CD4-positive, alpha-beta T cell treated with Interleukin-15 for 4 hours (primary cell): Measurements from ENCODE around the gene LEPR.

Source experiments
- DNase-seq: peaks from one replicate; pipeline ENCODE4 v3.0.0-alpha.2; 2020; ENCODE audit warnings: low spot score

The LEPR gene

DNA sequence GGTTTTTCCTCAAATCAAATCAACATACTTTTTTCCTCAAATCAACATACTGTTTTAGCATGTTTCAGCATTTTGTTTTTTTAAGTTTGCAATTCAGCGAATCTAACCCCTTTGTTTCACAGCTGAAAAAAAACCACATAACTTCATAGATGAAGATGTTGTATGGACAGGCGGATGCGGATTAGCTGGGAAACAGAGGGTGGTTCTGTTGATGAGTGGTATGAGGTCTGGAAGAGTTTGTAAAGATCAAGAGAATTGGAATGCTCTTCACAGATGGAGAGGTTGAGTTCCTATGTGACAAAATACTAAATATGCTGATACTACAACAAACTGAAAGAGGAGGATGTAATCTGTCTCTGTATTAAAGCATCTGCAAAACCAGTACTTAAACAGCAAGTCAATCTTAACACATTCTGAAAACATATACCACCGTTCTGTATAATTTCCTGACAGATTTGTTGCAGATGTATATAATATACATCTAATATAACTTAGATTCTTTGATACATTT lies 10.6 kb upstream of the LEPR start:
- no peak for DNase-seq

DNA sequence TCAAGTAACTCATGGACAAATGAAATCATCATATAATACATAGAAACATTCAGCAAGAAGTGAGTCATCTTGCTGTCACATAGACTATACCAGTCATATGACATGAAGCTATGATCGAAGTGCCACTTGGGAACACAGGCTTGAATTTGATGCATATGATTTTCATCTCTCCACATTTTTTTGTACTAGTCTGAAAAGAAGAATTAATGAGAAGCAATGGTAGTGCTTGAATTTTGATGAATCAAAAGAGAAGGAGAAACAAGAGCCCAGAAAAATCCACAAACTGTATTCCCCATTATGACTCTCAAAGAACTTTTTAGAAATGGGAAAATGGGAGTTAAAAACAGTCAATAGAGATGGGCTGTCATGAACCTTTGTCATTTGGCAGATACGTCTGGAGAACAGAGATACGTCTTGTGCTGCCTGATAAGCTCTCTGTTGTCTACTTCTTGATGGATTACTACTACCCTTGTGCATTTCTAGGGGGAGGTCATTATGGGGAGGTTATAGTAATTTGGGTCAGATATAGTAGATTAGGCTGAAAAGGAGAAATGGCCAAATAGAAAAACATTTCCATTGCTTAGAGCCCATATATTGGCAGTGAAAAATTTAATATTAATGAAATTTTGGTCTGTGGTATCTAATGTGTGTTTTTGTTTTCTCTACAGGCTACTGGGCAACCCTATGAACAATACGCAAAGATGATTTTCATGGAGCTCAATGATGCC lies 8.0 kb upstream of the LEPR start:
- no peak for DNase-seq

DNA sequence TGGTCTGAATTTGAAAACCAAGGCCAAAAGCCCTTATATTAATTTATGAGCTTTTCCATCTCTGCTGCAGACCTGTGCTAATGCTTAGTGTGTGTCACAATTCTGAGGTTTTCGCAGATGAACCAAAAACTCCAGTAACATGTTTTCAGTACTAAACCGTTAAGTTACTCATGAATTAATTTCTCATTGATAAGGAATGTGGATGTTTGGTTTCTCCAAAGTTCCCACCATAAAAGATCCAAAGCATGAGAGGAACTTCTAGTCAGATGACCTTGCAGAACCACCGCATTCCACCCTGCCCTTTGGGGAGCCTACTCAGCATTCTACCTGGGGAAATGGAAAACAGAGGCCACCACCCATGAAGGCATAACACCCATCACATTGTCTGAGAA lies 7.5 kb upstream of the LEPR start:
- DNase-seq = no peak

DNA sequence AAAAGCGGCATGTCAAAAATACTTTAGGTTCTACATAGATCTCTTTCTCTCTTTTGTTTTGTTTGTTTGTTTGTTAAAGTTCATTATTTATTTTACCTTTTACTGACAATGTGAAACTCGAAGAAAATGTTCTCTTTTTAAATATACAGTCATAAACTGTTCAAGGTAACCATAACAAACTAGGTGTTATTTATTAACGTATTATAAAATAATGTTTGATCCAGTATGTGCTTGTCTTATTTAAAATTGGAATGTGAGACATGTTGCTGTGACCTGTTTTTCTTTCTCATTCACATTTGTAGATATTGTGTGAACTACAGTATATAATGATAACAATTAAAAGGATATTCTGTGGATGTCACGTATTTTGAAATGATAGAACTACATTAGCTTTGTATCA lies 5.9 kb upstream of the LEPR start:
- no peak for DNase-seq

DNA sequence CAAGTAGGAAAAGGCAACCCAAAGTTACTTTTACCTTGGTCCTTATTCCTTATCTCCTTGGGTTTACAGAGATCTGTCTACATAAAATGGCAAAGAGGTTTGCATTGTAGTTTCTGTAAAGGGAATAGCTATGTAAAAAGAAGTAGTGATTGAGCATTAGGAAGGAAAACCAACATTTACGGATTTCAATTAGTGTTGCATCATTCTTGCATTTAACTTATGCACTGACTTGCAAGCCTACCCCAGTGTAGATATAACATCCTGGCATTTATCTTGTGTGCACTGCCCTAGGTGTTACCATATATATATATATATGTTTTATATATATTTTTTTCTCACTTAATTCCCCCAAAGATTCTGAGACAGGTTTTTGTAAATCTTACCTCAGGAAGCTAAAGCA lies 3.7 kb upstream of the LEPR start:
- DNase-seq = no peak

DNA sequence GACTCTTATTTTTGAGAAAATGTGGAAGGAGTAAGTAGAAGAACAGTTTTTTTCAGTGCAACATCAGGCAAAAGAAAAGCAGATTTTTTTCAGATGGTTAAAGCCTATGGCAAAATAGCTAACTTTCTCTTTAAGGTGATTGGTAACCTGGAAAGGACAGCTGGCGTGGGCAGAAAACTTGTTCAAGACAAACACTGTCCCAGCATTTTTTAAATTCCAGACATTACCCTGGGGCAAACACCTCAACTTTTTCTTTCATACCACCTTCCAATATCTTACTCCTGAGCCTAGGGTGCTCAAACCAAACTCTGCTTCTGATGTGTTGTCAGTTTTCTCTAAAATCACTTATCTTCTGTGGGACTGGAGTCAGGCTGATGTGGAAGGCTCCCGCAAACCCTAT lies 2.7 kb upstream of the LEPR start:
- no peak for DNase-seq

DNA sequence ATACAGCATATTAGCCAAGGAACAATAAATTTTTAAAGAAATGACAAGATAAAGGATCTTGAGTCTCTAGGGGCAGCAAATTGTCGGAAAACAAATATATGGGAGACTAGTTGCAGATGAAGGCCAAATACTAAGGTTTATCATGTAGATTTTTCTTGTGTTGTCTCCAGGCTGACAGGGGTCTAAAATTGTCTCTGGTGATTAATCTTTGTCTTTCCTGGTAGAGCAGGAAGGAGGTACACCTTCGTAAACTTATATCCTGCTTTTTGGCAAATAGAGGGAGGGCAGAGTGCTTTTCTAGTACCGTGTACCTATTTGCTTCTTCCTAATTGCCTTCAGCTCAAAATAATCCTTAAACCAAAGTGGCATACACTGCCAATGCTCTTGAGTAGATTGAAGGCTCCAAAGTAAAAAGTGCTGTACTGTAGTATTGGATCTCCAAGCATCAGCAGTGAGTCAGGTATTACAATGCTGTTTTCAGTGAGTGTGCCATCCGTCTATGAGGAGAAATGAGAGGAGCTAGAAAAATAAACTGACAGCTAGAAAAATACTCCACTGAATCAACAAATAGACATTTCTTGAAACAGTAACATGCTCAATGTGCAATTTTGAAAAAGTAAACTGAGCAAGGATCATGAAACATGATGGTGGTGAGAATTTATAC lies 1.8 kb upstream of the LEPR start:
- DNase-seq = no peak

DNA sequence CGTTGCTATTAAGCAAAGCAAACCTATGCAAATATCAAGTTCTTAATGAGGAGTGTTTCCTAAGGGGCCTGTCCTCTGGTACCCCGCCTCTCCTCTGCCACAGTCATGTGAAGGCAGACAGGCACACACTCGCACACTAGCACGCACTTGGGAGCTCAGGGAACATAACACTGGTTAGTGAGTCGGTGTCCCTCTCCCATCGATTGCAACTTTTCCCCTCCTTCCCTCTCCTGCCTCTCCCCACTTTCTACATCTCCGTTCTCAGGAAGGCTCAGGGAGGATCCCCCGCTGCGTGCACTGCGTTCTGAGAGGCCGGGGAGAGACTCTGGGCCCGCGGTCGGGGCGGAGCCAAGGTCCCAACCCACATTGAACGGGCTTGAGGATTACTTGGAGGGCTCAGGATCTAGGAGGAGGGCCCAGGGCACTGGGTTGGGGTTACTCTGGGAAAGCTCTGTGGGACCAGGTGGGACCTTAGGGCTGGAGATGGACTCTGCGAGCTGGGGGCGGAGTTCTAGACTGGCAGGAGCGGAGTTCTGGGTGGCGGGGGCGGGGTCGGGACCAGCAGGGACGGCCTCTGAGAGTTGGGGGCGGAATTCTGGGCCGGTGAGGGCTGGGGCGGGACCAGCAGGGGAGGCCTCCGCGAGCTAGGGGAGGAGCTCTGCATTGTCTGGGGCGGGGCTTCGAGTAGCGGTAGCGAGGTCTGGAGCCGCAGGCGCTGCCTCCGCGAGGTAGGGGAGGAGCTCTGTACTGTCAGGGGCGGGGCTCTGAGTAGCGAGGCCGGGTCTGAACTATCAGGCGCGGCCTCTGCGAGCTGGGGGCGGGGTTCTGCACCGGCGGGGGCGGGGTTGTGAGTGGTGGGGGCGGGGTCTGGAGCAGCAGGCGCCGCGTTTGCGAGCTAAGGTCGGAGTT lies 533 bp upstream of the LEPR start:
- peak; percentile 99 for DNase-seq

DNA sequence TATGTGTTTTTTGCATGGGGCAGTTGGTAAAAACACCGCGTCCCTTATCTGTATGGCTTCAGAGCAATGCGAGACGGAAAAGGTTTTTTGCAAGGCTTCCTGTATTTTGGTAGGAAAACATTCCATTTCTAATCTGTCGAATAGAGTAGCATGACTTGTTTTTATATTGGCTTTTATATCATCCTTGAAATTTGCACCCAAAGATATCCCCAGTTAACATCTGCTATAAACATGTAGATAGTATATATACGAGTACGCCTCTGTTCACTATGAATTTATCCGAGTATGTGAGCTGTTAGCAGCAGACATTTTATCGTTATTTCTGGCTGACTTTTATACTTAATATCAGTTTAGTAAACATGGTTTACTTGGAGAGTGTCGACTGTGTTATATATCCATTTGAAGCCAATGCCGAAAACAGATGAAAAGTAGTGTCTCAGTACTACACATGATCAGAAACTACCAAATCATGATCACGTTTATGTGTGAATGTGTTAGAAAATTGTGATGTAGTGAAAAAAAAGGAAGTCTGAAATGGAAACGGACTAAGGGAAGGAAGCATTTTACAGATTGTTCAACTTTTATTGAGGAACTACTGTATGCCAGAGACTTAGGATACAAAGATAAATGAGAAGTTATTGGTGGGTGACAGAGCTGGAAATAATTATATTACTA lies 1.0 kb downstream of the LEPR start:
- DNase-seq = no peak

DNA sequence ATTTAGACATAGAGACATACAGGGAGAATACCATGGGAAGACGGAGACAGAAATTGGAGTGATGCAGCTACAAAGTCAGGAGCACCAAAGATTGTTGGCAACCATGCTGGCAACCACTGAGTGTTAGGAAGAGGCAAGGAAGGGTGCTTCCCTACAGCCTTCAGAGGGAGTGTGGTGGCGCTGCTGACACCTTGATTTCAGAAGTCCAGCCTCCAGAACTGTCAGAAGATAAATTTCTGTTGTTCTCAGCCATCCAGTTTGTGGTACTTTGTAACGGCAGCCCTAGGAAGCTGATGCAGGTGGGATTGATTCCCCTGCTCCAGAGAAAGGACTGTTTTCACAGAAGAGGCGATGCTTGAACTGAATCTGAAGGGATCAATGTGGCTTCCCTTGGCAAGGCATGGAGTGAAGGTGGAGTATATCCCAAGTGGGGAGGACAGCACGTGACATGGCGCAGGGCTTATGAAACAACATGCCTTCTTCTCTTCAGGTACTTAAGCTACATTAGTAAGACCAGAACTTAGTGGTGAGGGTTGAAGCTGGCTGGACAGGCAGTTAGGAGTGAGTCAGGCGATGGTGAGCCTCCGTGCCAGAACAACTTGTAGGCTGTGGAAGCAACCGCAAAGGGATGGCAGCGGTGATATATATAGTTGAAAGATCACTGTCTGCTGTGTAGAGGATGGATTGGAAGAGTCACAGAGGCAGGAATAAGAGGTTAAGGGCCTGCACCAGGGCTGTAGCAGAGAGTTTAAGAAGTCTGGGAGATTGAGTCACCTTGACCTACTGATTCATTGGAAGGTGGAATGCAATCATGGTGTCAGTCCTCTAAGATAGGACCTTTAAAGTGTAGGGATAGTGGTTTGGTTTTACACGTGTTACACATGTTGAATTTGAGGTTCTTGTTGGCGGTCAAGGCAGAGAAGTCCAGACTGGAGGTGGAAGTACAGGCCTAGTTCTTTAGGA lies 2.1 kb downstream of the LEPR start:
- no peak for DNase-seq

DNA sequence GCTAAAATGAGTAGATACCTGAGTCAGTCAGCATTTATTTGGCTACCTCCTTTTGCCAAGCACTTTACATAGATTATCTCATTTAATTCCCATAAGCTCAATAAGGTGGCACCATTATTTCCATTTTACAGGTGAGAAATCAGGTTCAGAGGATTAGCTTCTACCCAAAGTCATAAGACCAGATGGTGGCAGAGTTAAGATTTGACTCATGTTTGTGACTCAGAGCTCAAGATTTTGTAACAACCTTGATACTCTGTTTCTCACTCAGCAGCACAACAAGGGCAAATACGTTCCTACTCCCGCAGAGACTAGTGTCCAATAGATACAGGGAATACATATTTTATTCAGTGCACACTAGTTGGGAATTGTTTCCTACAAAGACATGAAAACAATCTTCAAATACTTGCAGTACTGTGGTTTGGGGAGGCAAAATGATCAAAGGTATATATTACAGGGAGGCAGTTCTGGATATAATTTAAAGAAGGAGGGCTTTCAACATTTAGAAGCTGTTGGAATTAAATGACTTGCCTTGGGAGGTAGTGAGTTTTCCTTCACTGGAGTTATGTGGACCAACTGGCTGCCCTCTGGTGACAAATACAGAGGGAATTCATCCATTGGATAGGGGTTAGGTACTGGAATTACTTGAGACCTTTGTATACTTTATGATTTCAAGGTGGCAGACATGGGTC lies 3.6 kb downstream of the LEPR start:
- DNase-seq = peak; percentile 10

DNA sequence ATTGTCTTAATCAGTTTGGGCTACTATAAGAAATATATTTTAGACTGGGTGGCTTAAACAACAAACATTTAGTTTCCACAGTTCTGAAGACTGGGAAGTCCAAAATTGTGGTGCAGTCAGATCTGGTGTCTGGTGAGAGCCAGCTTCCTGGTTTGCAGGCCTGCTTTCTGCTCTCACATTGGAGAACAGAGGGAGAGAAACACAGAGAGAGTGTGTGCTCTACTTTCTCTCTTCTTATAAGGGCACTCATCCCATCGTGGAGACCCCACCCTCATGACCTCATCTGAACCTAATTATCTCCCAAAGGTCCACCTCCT lies 4.1 kb downstream of the LEPR start:
- DNase-seq = no peak

DNA sequence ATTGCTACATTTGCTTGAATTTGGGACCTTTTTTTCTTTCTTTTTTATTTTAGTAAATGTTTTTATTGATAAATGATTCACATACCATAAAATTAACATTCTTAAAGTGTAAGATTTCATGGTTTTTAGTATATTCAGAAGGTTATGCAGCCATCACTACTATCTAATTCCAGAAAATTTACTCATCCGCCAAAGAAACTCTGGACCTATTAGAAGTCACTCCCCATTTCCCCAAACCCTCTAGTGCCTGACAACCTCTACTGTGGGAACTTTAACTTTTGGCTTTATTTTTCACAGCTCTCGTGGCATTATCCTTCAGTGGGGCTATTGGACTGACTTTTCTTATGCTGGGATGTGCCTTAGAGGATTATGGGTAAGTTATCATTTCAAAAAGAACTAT lies 4.5 kb downstream of the LEPR start:
- no peak for DNase-seq

DNA sequence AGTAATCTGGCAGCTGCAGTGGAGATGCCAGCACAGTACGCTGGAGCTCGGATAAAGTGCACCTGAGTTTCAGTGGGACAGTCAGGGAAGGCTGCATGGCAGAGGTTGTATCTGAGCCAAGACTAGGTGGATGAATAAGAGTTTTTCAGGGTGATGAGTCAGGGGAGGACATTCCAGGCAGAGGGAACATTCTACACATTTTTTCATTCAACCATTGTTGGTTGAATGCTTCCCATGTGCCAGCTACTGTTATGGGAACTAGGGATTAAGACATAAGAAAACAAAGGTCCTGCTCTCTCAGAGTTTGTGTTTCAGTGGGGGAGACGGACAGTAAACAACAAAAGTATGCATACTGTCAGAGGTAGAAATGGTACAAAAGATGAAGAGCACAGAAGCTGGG lies 5.2 kb downstream of the LEPR start:
- DNase-seq = no peak

DNA sequence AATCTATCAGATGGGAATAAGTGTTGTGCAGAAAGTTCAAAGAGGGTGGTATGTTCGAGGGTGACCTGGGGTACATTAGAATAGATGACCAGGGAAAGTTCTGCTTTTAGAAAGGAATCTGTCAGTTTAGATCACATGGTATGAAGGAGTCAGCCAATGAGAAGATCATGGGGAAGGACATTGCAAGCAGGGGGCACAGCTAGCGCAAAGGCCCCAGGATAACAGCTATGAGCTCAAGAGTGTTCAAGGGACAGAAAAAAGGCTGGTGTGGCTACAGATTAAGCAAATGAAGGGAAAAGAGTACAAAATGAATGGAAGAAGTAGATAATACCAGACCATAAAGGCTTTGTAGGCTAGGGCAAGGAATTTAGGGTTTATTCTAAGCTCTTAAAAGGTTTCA lies 8.6 kb downstream of the LEPR start:
- no peak for DNase-seq

DNA sequence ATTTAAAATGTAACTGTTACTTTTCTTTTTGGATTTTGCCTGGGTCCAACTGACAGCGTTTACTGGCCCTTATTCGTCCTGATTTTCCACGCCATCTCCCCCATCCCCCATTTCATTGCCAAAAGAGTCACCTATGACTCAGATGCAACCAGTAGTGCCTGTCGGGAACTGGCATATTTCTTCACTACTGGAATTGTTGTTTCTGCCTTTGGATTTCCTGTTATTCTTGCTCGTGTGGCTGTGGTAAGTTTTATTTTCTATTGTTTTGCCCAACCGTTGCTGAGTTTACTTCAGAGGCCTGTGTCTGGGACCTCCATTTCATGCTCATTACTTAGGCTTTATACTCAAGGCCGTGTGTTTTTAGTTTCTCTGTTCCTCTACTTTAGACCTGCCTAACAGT lies 9.3 kb downstream of the LEPR start:
- no peak for DNase-seq

DNA sequence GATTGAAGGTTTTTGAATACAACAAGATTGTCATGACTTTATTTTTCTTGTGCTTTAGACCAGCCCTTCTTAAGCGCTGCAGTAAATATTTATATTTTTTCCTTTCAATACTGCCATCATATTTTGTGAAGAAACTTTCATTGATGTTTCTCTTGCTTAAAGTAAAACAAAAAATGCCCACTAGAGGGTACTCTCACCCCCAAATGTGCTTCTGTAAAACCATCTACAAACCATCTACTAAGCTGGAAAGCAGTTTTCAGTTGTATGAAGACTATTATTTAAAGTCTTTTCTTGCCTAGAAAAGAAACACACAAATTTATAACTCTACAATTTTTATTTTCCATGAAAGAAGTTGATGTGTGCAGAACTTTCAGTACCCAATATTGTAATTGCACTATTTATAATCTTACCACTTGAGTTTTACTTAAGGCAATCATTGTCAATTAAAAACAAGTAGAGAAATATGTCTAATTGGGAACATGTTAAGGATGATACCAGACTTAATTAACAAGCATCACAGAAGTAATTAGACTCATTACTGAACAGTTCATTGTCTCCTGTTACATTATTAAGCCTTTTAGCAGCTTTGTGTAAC lies 10.7 kb downstream of the LEPR start:
- peak; percentile 27 for DNase-seq

DNA sequence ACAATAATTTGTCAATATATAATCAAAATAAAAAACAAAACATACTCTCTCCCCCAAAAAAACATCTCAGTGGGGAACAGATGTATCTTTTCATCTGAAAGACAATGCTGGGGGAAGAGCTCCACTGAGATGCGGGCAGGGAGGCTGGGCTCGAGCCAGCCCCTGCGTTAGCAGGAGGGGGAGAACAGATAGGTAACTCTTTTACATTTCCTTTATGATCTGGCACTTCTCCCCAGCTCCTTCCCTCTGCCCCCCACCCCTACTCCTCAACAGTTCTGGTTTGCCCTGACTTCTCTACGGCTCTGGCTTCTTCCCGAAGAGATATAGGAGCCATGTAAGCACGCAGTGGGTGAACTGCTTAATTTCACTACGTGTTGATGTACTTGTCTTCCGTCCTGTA lies 12.4 kb downstream of the LEPR start:
- DNase-seq = no peak

DNA sequence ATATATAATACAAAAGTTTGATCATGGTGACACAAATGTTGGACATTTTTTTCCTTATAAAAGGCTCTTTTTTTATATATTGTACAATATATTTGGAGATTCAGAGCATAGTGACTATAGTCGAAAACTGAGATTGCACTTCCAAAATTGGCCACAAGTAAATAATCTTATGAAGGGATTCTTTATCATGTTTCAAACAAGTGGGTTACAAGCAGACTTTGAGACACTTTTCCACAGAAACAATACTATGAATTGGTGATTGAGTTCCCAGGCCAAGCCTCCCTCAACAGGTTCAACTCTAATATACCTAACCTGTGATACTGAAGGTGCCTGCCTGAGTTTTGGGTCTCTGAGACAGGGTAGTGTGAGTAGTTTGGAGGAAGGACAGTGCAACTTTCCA lies 13.8 kb downstream of the LEPR start:
- no peak for DNase-seq

DNA sequence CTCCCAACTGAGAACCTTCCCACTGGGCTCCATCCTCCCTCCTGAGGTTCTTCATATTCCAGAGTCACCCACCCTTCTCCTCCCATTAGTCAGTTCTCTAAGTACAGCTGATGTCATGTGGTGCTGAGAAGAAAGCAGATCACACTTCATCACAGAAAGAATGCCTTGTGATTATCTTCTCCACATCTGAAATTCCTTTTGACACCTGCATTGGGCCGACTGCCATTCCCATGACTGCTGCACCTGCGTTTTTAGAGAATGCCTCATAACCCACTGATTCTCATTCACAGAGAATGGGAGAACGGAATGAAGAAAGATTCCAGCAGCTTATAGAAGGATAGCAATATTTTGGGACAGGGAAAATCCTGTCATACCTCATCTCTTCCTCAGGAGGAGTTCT lies 14.3 kb downstream of the LEPR start:
- DNase-seq = no peak
